Skeletal muscle cell (primary cell): Measurements from ENCODE around the gene RANBP3L.
A peak's percentile ranks its signal among the peaks of the same experiment; 100 is the strongest.
"Not testable (repeated sequence)": the region's sequence is repeated elsewhere in the genome, so short reads cannot be mapped to it uniquely, and the experiment has no call there.

ENCODE experiments used
- DNase-seq: peaks from one replicate; pipeline ENCODE4 v3.0.0-alpha.2; 2010; ENCODE audit warnings: low read depth
- H3K4me3 ChIP-seq: 2 replicates; pipeline ENCODE4 v1.5.1; 2011; ENCODE audit warnings: low read depth, mild to moderate bottlenecking, control low read depth, low read length, moderate library complexity

The RANBP3L gene

GRCh38 chr5:36222620-36223019 is 79.1 kb downstream of the RANBP3L start:
- DNase-seq: no peak
- H3K4me3 ChIP-seq: no peak overlapping the region

- no peak overlapping the region for H3K4me3 ChIP-seq
- DNase-seq: no peak
Observed at GRCh38 chr5:36217988-36218387, 83.7 kb downstream of the RANBP3L start.

GRCh38 chr5:36217567-36217966 is 84.1 kb downstream of the RANBP3L start:
- no peak overlapping the region for H3K4me3 ChIP-seq
- DNase-seq: no peak

- H3K4me3 ChIP-seq: no peak overlapping the region
- DNase-seq: no peak
Observed at GRCh38 chr5:36215910-36216309, 85.8 kb downstream of the RANBP3L start.

- DNase-seq: no peak
Observed at GRCh38 chr5:36214436-36214835, 87.3 kb downstream of the RANBP3L start.

GRCh38 chr5:36209664-36210063 is 92.0 kb downstream of the RANBP3L start:
- H3K4me3 ChIP-seq: no peak overlapping the region
- DNase-seq: no peak

More at GRCh38 chr5:36214436-36214835, 87.3 kb downstream of the RANBP3L start:
- H3K4me3 ChIP-seq: no peak overlapping the region

GRCh38 chr5:36208786-36209185 is 92.9 kb downstream of the RANBP3L start:
- no peak overlapping the region for H3K4me3 ChIP-seq
- no peak for DNase-seq

- H3K4me3 ChIP-seq: no peak overlapping the region
- no peak for DNase-seq
Observed at GRCh38 chr5:36206913-36207312, 94.8 kb downstream of the RANBP3L start.

GRCh38 chr5:36205329-36205728 is 96.4 kb downstream of the RANBP3L start:
- no peak for DNase-seq
- no peak overlapping the region for H3K4me3 ChIP-seq

GRCh38 chr5:36202521-36202961 is 99.2 kb downstream of the RANBP3L start:
- H3K4me3 ChIP-seq: no peak overlapping the region
- DNase-seq: peak; percentile 3

GRCh38 chr5:36200513-36200912 is 101.2 kb downstream of the RANBP3L start:
- H3K4me3 ChIP-seq: no peak overlapping the region
- peak; percentile 39 for DNase-seq

GRCh38 chr5:36199620-36200019 is 102.1 kb downstream of the RANBP3L start:
- DNase-seq: no peak
- H3K4me3 ChIP-seq: no peak overlapping the region

- not testable (repeated sequence) for DNase-seq, H3K4me3 ChIP-seq
Observed at GRCh38 chr5:36198783-36199182, 102.9 kb downstream of the RANBP3L start.
